H1 (cell line): ENCODE results near the gene ARHGEF7. TPM values are rescaled to one million over a fixed set of nuclear protein-coding genes. Genes with fewer than 3 reads are reported as not detected.

Experiments
- CTCF ChIA-PET: fragments of 300-600 bp; sonication (Branson Sonifier 250); formaldehyde crosslinking; loops from one replicate; lab custom pipeline; 2021; ENCODE audit not compliant: partially characterized antibody; lab: Charles Lee
- POLR2A ChIA-PET: fragments of 300-600 bp; sonication (Branson Sonifier 250); formaldehyde crosslinking; loops from one replicate; lab custom pipeline; 2021; ENCODE audit warnings: inconsistent platforms; ENCODE audit not compliant: partially characterized antibody; lab: Charles Lee
- DNase-seq, 2 experiments: peaks; one replicate each; pipeline versions ENCODE4 v3.0.0 to v3.0.0-alpha.2; 2010 to 2022; ENCODE audit warnings: low spot score in 2 of 2, low read depth in 1 of 2, mixed read lengths in 1 of 2
- FAIRE-seq: peaks from 2 replicates; lab custom pipeline; 2011; peaks lifted over from hg19 to GRCh38; lab: Jason Lieb, UNC
- H2AFZ ChIP-seq: 2 replicates; pipeline ENCODE4 v1.8.1; 2012; ENCODE audit warnings: low read length, inconsistent platforms
- H2AK5ac ChIP-seq: 2 replicates; pipeline ENCODE4 v1.6.1; 2013; ENCODE audit warnings: low read depth, low read length
- H2BK120ac ChIP-seq: replicated peaks from 2 replicates; pipeline ENCODE3; 2013; ENCODE audit warnings: low read depth, low read length, inconsistent platforms
- H2BK12ac ChIP-seq: 2 replicates; pipeline ENCODE4 v1.6.1; 2013; ENCODE audit warnings: low read depth, low read length
- H2BK15ac ChIP-seq: 2 replicates; pipeline ENCODE4 v1.6.1; 2013; ENCODE audit warnings: low read length
- H2BK20ac ChIP-seq: 2 replicates; pipeline ENCODE4 v1.6.1; 2013; ENCODE audit warnings: low read length
- H2BK5ac ChIP-seq: 2 replicates; pipeline ENCODE4 v1.6.1; 2013; ENCODE audit warnings: low read depth, low read length
- H3K14ac ChIP-seq: 2 replicates; pipeline ENCODE4 v1.6.1; 2013; ENCODE audit warnings: inconsistent platforms; ENCODE audit not compliant: insufficient read length
- H3K18ac ChIP-seq: 2 replicates; pipeline ENCODE4 v1.6.1; 2013; ENCODE audit warnings: low read length; ENCODE audit errors: extremely low read depth
- H3K23ac ChIP-seq: 2 replicates; pipeline ENCODE4 v1.6.1; 2013; ENCODE audit warnings: inconsistent platforms; ENCODE audit not compliant: insufficient read length
- H3K23me2 ChIP-seq: 2 replicates; pipeline ENCODE4 v1.6.1; 2013; ENCODE audit warnings: low read depth, low read length
- H3K27ac ChIP-seq: 2 replicates; pipeline ENCODE4 v1.6.1; 2011; ENCODE audit warnings: low read depth, low read length, inconsistent platforms
- H3K27me3 ChIP-seq, 4 experiments: replicated peaks in 1 of 4; 1 replicate in 1 of 4; 2 replicates in 3 of 4; pipeline versions ENCODE4 v1.6.1 to v1.8.1; 2011 to 2013; ENCODE audit warnings: low read length in 3 of 4, mild to moderate bottlenecking in 3 of 4, inconsistent platforms in 2 of 4, mixed read lengths in 2 of 4, moderate library complexity in 1 of 4; ENCODE audit not compliant: control insufficient read depth in 3 of 4, insufficient read depth in 3 of 4; ENCODE audit errors: extremely low read depth in 1 of 4
- H3K36me3 ChIP-seq, 4 experiments: 2 replicates each; pipeline versions ENCODE4 v1.6.1 to v1.8.1; 2011 to 2013; ENCODE audit warnings: mild to moderate bottlenecking in 4 of 4, low read length in 3 of 4, moderate library complexity in 2 of 4, control low read depth in 1 of 4, inconsistent platforms in 1 of 4; ENCODE audit not compliant: insufficient read depth in 4 of 4, control insufficient read depth in 2 of 4
- H3K4ac ChIP-seq: replicated peaks from 2 replicates; pipeline ENCODE3; 2013; ENCODE audit warnings: low read length, low read depth, mixed read lengths, inconsistent platforms; ENCODE audit not compliant: insufficient read length
- H3K4me1 ChIP-seq, 4 experiments: replicated peaks in 1 of 4; 1 replicate in 1 of 4; 2 replicates in 3 of 4; pipeline versions ENCODE4 v1.6.1 to v1.8.1; 2011 to 2013; ENCODE audit warnings: low read length in 3 of 4, inconsistent platforms in 2 of 4, mixed read lengths in 1 of 4; ENCODE audit not compliant: insufficient read depth in 4 of 4, control insufficient read depth in 3 of 4
- H3K4me2 ChIP-seq, 2 experiments: 2 replicates each; pipeline versions ENCODE4 v1.6.1 to v1.8.1; 2011 to 2013; ENCODE audit warnings: low read depth in 2 of 2, low read length in 2 of 2, control low read depth in 1 of 2, inconsistent platforms in 1 of 2, mild to moderate bottlenecking in 1 of 2; ENCODE audit not compliant: insufficient read depth in 1 of 2
- H3K4me3 ChIP-seq, 4 experiments: fragments of 200-600, 300-600 bp in 1 of 4; sonication (generic), shearing (Covaris generic), sonication (Bioruptor Twin) in 1 of 4; 2 replicates each; pipeline versions ENCODE4 v1.5.1 to v1.8.1; 2011 to 2016; ENCODE audit warnings: low read length in 4 of 4, low read depth in 3 of 4, control low read depth in 2 of 4, inconsistent platforms in 2 of 4, mild to moderate bottlenecking in 2 of 4, mixed read lengths in 1 of 4, moderate library complexity in 1 of 4; ENCODE audit not compliant: insufficient read depth in 2 of 4; ENCODE audit errors: extremely low read depth in 1 of 4
- H3K56ac ChIP-seq: replicated peaks from 2 replicates; pipeline ENCODE3; 2013; ENCODE audit warnings: low read depth, mild to moderate bottlenecking, mixed read lengths, low read length, inconsistent platforms; ENCODE audit not compliant: insufficient read length
- H3K79me1 ChIP-seq: 2 replicates; pipeline ENCODE4 v1.6.1; 2013; ENCODE audit warnings: low read depth, low read length, control low read depth
- H3K79me2 ChIP-seq, 2 experiments: 2 replicates each; pipeline versions ENCODE4 v1.6.1 to v1.8.1; 2012 to 2013; ENCODE audit warnings: low read length in 2 of 2, mild to moderate bottlenecking in 2 of 2, inconsistent platforms in 1 of 2; ENCODE audit not compliant: insufficient read depth in 2 of 2, control insufficient read depth in 1 of 2
- H3K9ac ChIP-seq, 4 experiments: replicated peaks in 1 of 4; 1 replicate in 1 of 4; 2 replicates in 3 of 4; pipeline versions ENCODE4 v1.6.1 to v1.8.1; 2011 to 2013; ENCODE audit warnings: low read depth in 3 of 4, low read length in 3 of 4, control low read depth in 2 of 4, mild to moderate bottlenecking in 2 of 4, moderate library complexity in 2 of 4, inconsistent platforms in 1 of 4; ENCODE audit errors: extremely low read depth in 1 of 4
- H3K9me3 ChIP-seq, 2 experiments: 2 replicates each; pipeline versions ENCODE4 v1.6.1 to v1.8.1; 2012 to 2013; ENCODE audit warnings: mild to moderate bottlenecking in 2 of 2, moderate library complexity in 2 of 2, control low read depth in 1 of 2, inconsistent platforms in 1 of 2, low read depth in 1 of 2, low read length in 1 of 2, mixed read lengths in 1 of 2; ENCODE audit not compliant: insufficient read depth in 2 of 2
- H4K20me1 ChIP-seq, 2 experiments: replicated peaks in 1 of 2; 2 replicates each; pipeline versions ENCODE3 to v1.8.1; 2011 to 2013; ENCODE audit warnings: inconsistent platforms in 2 of 2, low read length in 2 of 2, mild to moderate bottlenecking in 1 of 2; ENCODE audit not compliant: insufficient read depth in 2 of 2, control insufficient read depth in 1 of 2
- H4K5ac ChIP-seq: 2 replicates; pipeline ENCODE4 v1.6.1; 2013; ENCODE audit warnings: low read length, low read depth, mixed read lengths, inconsistent platforms; ENCODE audit not compliant: insufficient read length
- H4K8ac ChIP-seq: 2 replicates; pipeline ENCODE4 v1.8.0; 2013; ENCODE audit warnings: mild to moderate bottlenecking, moderate library complexity, low read length, inconsistent platforms; ENCODE audit not compliant: insufficient read depth; ENCODE audit errors: extremely low read depth
- H4K91ac ChIP-seq: replicated peaks from 2 replicates; pipeline ENCODE3; 2013; ENCODE audit warnings: low read length, mixed read lengths, inconsistent platforms; ENCODE audit not compliant: insufficient read length
- CBX8 ChIP-seq: fragments of 300-800, 300-1000 bp; sonication (generic); IDR thresholded peaks from 2 replicates; pipeline ENCODE4 v1.7.1; 2016; ENCODE audit warnings: low read depth, low read length, borderline replicate concordance
- CEBPB ChIP-seq: IDR thresholded peaks from 2 replicates; pipeline ENCODE4 v1.6.1; 2012; ENCODE audit warnings: low read depth, low read length
- SIRT6 ChIP-seq: IDR thresholded peaks from one replicate; pipeline ENCODE4 v1.7.1; 2012; ENCODE audit warnings: low read length, inconsistent platforms
- WGBS, 2 experiments: shearing (Covaris generic) in 1 of 2; methylation state at CpG; one replicate each; pipeline versions ENCODE4 v1.1.6 to v1.1.7; 2013 to 2015; ENCODE audit warnings: low lambda C conversion rate in 2 of 2, mixed read lengths in 2 of 2, inconsistent platforms in 1 of 2, low coverage in 1 of 2, missing lambda C conversion rate in 1 of 2; ENCODE audit not compliant: insufficient replicate concordance in 2 of 2, insufficient coverage in 1 of 2, insufficient read length in 1 of 2; ENCODE audit errors: extremely low coverage in 1 of 2, missing lambda C conversion rate in 1 of 2; 5-methylcytosine and 5-hydroxymethylcytosine counted together
- polyA plus RNA-seq, 7 experiments: library from polyadenylated mRNA; depleted of rRNA in 3 of 7; stranded (reverse) in 5 of 7; unstranded in 2 of 7; fragments of >200 nt in 5 of 7; fragments of 200-250 nt in 2 of 7; gene quantifications; 1 replicate in 5 of 7; 2 replicates in 1 of 7; 4 replicates in 1 of 7; pipeline versions ENCODE4 v1.2.1 to v1.2.3, GENCODE V29; 2011 to 2013; ENCODE audit warnings: missing spikeins in 2 of 7, mixed read lengths in 2 of 7
- total RNA-seq: library from RNA; stranded (reverse); fragmentation: NEBNext Ultra II Directional; extraction: Animal tissue kit (Norgen Biotek cat#: 25700); gene quantifications from 2 replicates; pipeline ENCODE4 v1.2.1, GENCODE V29; 2021
- TF ChIP-seq, protein P1 (sequence below): IDR thresholded peaks from 2 replicates; pipeline ENCODE4 v1.6.1; 2011; ENCODE audit warnings: low read depth, mild to moderate bottlenecking, low read length; ENCODE audit not compliant: insufficient read depth

ARHGEF7 gene
- total and polyA plus RNA-seq, 2 of the 8 experiments (the other 6 are each of a cell fraction or from before 2014, with no cell fraction given) = 26.2 to 56.5 TPM

DNA sequence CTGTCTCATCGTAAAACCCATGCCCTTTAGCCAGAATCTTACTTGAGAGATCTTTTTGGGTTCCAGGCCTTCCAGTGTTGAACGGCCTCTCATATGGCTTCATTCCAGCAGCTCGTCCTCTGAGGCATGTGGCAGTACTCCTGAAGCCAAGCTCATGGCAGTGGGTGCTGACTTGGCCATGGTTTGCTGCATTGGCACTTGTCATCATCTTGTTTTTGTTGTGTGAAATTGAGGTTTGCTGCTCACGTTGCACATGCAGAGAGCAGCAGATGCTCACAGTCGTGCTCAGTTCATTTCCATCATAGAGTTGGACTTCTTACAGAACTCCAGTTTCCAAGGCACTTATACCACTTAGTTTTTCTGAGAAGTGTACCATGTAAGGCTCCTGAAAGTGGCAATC lies 220.2 kb downstream of the ARHGEF7 start:
- no peak overlapping the region for H3K4ac ChIP-seq
- no peak overlapping the region for H3K56ac ChIP-seq
- no peak overlapping the region for H3K9ac ChIP-seq
- H2BK20ac ChIP-seq = no peak overlapping the region
- no peaks in the 10 kb centered on the region; a peak in 2 of 4 replicates for H3K9me3 ChIP-seq
- no peak overlapping the region for H2AK5ac ChIP-seq
- H3K23me2 ChIP-seq = no peaks in the 10 kb centered on the region
- ChIA-PET CTCF (interaction anchor here (0.8 to 1.5 kb wide), 4 partner anchors 9 to 69 kb away, joined by 3 to 8 read pairs (median 3); no protein-coding TSS in a partner anchor), POLR2A (no interaction called here)
- H3K79me2 ChIP-seq = no peaks in the 10 kb centered on the region
- no peak overlapping the region for H3K23ac ChIP-seq
- H3K27me3 ChIP-seq = no peaks in the 10 kb centered on the region
- H3K4me3 ChIP-seq = no peak overlapping the region
- FAIRE-seq = no peak
- no peak overlapping the region for H3K27ac ChIP-seq
- H4K91ac ChIP-seq = no peak overlapping the region
- TF ChIP-seq CEBPB = no peak
- TF ChIP-seq, protein P1, sequence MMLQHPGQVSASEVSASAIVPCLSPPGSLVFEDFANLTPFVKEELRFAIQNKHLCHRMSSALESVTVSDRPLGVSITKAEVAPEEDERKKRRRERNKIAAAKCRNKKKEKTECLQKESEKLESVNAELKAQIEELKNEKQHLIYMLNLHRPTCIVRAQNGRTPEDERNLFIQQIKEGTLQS = no peak
- TF ChIP-seq SIRT6 = no peak
- no peak for TF ChIP-seq CBX8
- no peaks in the 10 kb centered on the region for H3K4me1 ChIP-seq
- H4K5ac ChIP-seq = no peak overlapping the region
- H3K36me3 ChIP-seq = no peaks in the 10 kb centered on the region
- H4K20me1 ChIP-seq = peaks cover 0 to 2% of the 10 kb centered on the region in 2 experiments
- H2BK120ac ChIP-seq = no peak overlapping the region
- no peak overlapping the region for H2BK5ac ChIP-seq
- no peaks in the 10 kb centered on the region for H3K79me1 ChIP-seq
- WGBS, 2 experiments = 91% methylated on average over 5 of the region's 5 CpGs; no CpG with 5 or more reads in 1 of the 2 experiments
- H3K14ac ChIP-seq = no peak overlapping the region
- no peak overlapping the region for H3K18ac ChIP-seq
- H2AFZ ChIP-seq = no peak overlapping the region
- no peak overlapping the region for H2BK15ac ChIP-seq
- no peak overlapping the region for H2BK12ac ChIP-seq
- no peak overlapping the region for H4K8ac ChIP-seq
- no peak overlapping the region for H3K4me2 ChIP-seq
- peak in 1 of 2 experiments; percentile 14 for DNase-seq
